Activated CD8-positive, alpha-beta T cell treated with anti-CD3 and anti-CD28 coated beads for 36 hours (primary cell): ENCODE data around the gene HOXD4. TPM values are rescaled to one million over a fixed set of nuclear protein-coding genes. Genes with fewer than 3 reads are reported as not detected.

Experiments used
- ATAC-seq: fragments of 200-7000 bp; cut with Tn5 transposase; one replicate; pipeline ENCODE4 v1.10.0; 2021; ENCODE audit warnings: mild to moderate bottlenecking, moderate library complexity
- CTCF ChIA-PET: fragments of 350-600 bp; sonication (Branson Sonifier 250); formaldehyde crosslinking; loops from one replicate; lab custom pipeline; 2021; ENCODE audit warnings: antibody characterized with exemption; lab: Charles Lee
- POLR2A ChIA-PET: fragments of 350-600 bp; sonication (Branson Sonifier 250); formaldehyde crosslinking; loops from one replicate; lab custom pipeline; 2021; ENCODE audit warnings: antibody characterized with exemption; lab: Charles Lee
- DNase-seq: peaks from one replicate; pipeline ENCODE4 v3.0.0-alpha.2; 2020
- H3K27ac Mint-ChIP-seq: one replicate; pipeline ENCODE4 v1.8.0; 2021; ENCODE audit warnings: mild to moderate bottlenecking, mixed read lengths
- H3K27me3 Mint-ChIP-seq: one replicate; pipeline ENCODE4 v1.8.0; 2021; ENCODE audit warnings: mixed read lengths
- H3K36me3 Mint-ChIP-seq: one replicate; pipeline ENCODE4 v1.8.0; 2021; ENCODE audit warnings: low read depth, mixed read lengths
- H3K4me1 Mint-ChIP-seq: one replicate; pipeline ENCODE4 v1.8.0; 2021; ENCODE audit warnings: low read depth, mixed read lengths
- H3K4me3 Mint-ChIP-seq: one replicate; pipeline ENCODE4 v1.8.0; 2021; ENCODE audit warnings: mild to moderate bottlenecking, moderate library complexity, mixed read lengths
- H3K9me3 Mint-ChIP-seq: one replicate; pipeline ENCODE4 v1.8.0; 2021; ENCODE audit warnings: mixed read lengths
- CTCF ChIP-seq: fragments of 200-600 bp; IDR thresholded peaks from one replicate; pipeline ENCODE4 v1.8.0; 2022; ENCODE audit warnings: antibody characterized with exemption, mild to moderate bottlenecking
- intact Hi-C: fragments of 100-400 bp; cut with micrococcal nuclease; formaldehyde crosslinking; loops from one replicate; pipeline ENCODE4 v1.10.0; 2022
- total RNA-seq, 2 experiments: library from RNA; stranded (reverse); gene quantifications; one replicate each; pipeline ENCODE4 v1.2.3, GENCODE V29; 2021

The HOXD4 gene
- total RNA-seq, 2 experiments from 2014 or later, result not detected

- ChIA-PET CTCF (interaction anchor here (1.2 to 5.5 kb wide), 2 partner anchors 24 to 37 kb away, joined by 3 to 34 read pairs; no protein-coding TSS in a partner anchor), POLR2A (no interaction called here)
- H3K4me1 Mint-ChIP-seq, result peaks cover 13% of the 10 kb centered on the region
- H3K27me3 Mint-ChIP-seq, result peaks cover 84% of the 10 kb centered on the region
- peaks cover 3% of the 10 kb centered on the region for H3K36me3 Mint-ChIP-seq
- no peak overlapping the region for H3K27ac Mint-ChIP-seq
- intact Hi-C loops, result loop anchor here (5.0 kb wide), 1 partner anchor 42 kb away; the partner anchor contains the start of gene HOXD9
- TF ChIP-seq CTCF, result no peak
- no peak for DNase-seq
- H3K9me3 Mint-ChIP-seq, result peaks cover 4% of the 10 kb centered on the region
- no peak for ATAC-seq
- H3K4me3 Mint-ChIP-seq, result peak overlapping the region; percentile 15
Measured at GRCh38 chr2:176164201-176164600, 12.9 kb downstream of the HOXD4 start.

GRCh38 chr2:176164611-176165369, 13.4 kb downstream of the HOXD4 start:
- ChIA-PET CTCF (interaction anchor here (1.2 to 5.5 kb wide), 2 partner anchors 25 to 38 kb away, joined by 3 to 34 read pairs; no protein-coding TSS in a partner anchor), POLR2A (no interaction called here)
- peaks cover 4% of the 10 kb centered on the region for H3K9me3 Mint-ChIP-seq
- ATAC-seq (no peak), DNase-seq (no peak)
- no peak overlapping the region for H3K4me3 Mint-ChIP-seq
- peaks cover 3% of the 10 kb centered on the region for H3K36me3 Mint-ChIP-seq
- TF ChIP-seq CTCF, result no peak
- peaks cover 11% of the 10 kb centered on the region for H3K4me1 Mint-ChIP-seq
- intact Hi-C loops, result loop anchor here (5.0 kb wide), 1 partner anchor 42 kb away; the partner anchor contains the start of gene HOXD9
- no peak overlapping the region for H3K27ac Mint-ChIP-seq
- H3K27me3 Mint-ChIP-seq, result peaks cover 85% of the 10 kb centered on the region

GRCh38 chr2:176165370-176166050, 14.2 kb downstream of the HOXD4 start:
- peaks cover 3% of the 10 kb centered on the region for H3K36me3 Mint-ChIP-seq
- H3K27ac Mint-ChIP-seq, result no peak overlapping the region
- intact Hi-C loops, result no loop called here
- no peak overlapping the region for H3K4me3 Mint-ChIP-seq
- peaks cover 11% of the 10 kb centered on the region for H3K4me1 Mint-ChIP-seq
- CTCF ChIA-PET, result interaction anchor here (1.2 kb wide), 1 partner anchor 39 kb away, joined by 3 read pairs; no protein-coding TSS in a partner anchor
- POLR2A ChIA-PET, result no interaction called here
- TF ChIP-seq CTCF, result no peak
- ATAC-seq, result no peak
- peaks cover 4% of the 10 kb centered on the region for H3K9me3 Mint-ChIP-seq
- peaks cover 85% of the 10 kb centered on the region for H3K27me3 Mint-ChIP-seq
- DNase-seq, result no peak

- peaks cover 84% of the 10 kb centered on the region for H3K27me3 Mint-ChIP-seq
- DNase-seq (no peak), ATAC-seq (no peak)
- no peak overlapping the region for H3K4me3 Mint-ChIP-seq
- H3K4me1 Mint-ChIP-seq, result peaks cover 11% of the 10 kb centered on the region
- ChIA-PET POLR2A (no interaction called here), CTCF (no interaction called here)
- peaks cover 3% of the 10 kb centered on the region for H3K36me3 Mint-ChIP-seq
- TF ChIP-seq CTCF, result no peak
- H3K9me3 Mint-ChIP-seq, result peaks cover 4% of the 10 kb centered on the region
- no peak overlapping the region for H3K27ac Mint-ChIP-seq
- intact Hi-C loops, result no loop called here
Measured at GRCh38 chr2:176166272-176166671, 14.9 kb downstream of the HOXD4 start.
